Stimulated activated CD8-positive, alpha-beta memory T cell treated with anti-CD3 and anti-CD28 coated beads, Interleukin-15, amount 100 ng/mL, for 1 hour (primary cell): ENCODE data around the gene GALNT2.

Source experiments
- DNase-seq: peaks from one replicate; pipeline ENCODE4 v3.0.0-alpha.2; 2020; ENCODE audit warnings: low read depth

Gene GALNT2

GRCh38 chr1:230321341-230321740, 254.3 kb downstream of the GALNT2 start:
- no peak for DNase-seq

GRCh38 chr1:230321741-230322420, 254.8 kb downstream of the GALNT2 start:
- DNase-seq = no peak

- DNase-seq = no peak
These were observed 255.4 kb downstream of the GALNT2 start for GRCh38 chr1:230322421-230322756.

GRCh38 chr1:230322967-230323547, 256.0 kb downstream of the GALNT2 start:
- DNase-seq = no peak

GRCh38 chr1:230323686-230324085, 256.6 kb downstream of the GALNT2 start:
- no peak for DNase-seq

GRCh38 chr1:230326971-230327891, 260.2 kb downstream of the GALNT2 start:
- DNase-seq = no peak

- DNase-seq = no peak
These were observed 260.9 kb downstream of the GALNT2 start for GRCh38 chr1:230327892-230328284.

GRCh38 chr1:230328342-230329015, 261.4 kb downstream of the GALNT2 start:
- no peak for DNase-seq

GRCh38 chr1:230330157-230330556, 263.1 kb downstream of the GALNT2 start:
- DNase-seq = no peak
